H1 (cell line): ENCODE data around the gene ALDH7A1. TPM values are rescaled to one million over a fixed set of nuclear protein-coding genes. Genes with fewer than 3 reads are reported as not detected.

Experiments used
- CREB1 ChIP-seq: IDR thresholded peaks from 2 replicates; pipeline ENCODE4 v1.6.1; 2012; ENCODE audit warnings: inconsistent platforms
- CTBP2 ChIP-seq: IDR thresholded peaks from 2 replicates; pipeline ENCODE4 v1.7.0; 2011; ENCODE audit warnings: borderline replicate concordance, mild to moderate bottlenecking, moderate library complexity, mixed read lengths, low read length; ENCODE audit not compliant: insufficient read depth, insufficient read length
- EZH2 ChIP-seq: fragments of 200-600 bp; sonication (generic); IDR thresholded peaks from 2 replicates; pipeline ENCODE4 v1.7.1; 2012; ENCODE audit warnings: low read depth, mild to moderate bottlenecking, moderate library complexity, low read length, inconsistent platforms; ENCODE audit not compliant: severe bottlenecking
- GABPA ChIP-seq: IDR thresholded peaks from 2 replicates; pipeline ENCODE4 v1.6.1; 2011; ENCODE audit warnings: mild to moderate bottlenecking, low read length, moderate library complexity, borderline replicate concordance; ENCODE audit not compliant: insufficient read depth
- HDAC6 ChIP-seq: IDR thresholded peaks from one replicate; pipeline ENCODE4 v1.7.1; 2012; ENCODE audit warnings: low read depth, mild to moderate bottlenecking, inconsistent platforms, low read length, moderate library complexity
- JUN ChIP-seq: IDR thresholded peaks from 2 replicates; pipeline ENCODE4 v1.6.1; 2011; ENCODE audit warnings: low read depth, mild to moderate bottlenecking, improper control_type of control experiment, low read length
- RXRA ChIP-seq: IDR thresholded peaks from 2 replicates; pipeline ENCODE4 v1.6.1; 2011; ENCODE audit warnings: low read depth, mild to moderate bottlenecking, low read length, moderate library complexity; ENCODE audit not compliant: insufficient read depth
- TCF12 ChIP-seq: IDR thresholded peaks from 2 replicates; pipeline ENCODE4 v1.6.1; 2011; ENCODE audit warnings: low read depth, mild to moderate bottlenecking, low read length
- polyA plus RNA-seq, 7 experiments: library from polyadenylated mRNA; depleted of rRNA in 3 of 7; stranded (reverse) in 5 of 7; unstranded in 2 of 7; fragments of >200 nt in 5 of 7; fragments of 200-250 nt in 2 of 7; gene quantifications; 1 replicate in 5 of 7; 2 replicates in 1 of 7; 4 replicates in 1 of 7; pipeline versions ENCODE4 v1.2.1 to v1.2.3, GENCODE V29; 2011 to 2013; ENCODE audit warnings: missing spikeins in 2 of 7, mixed read lengths in 2 of 7
- total RNA-seq: library from RNA; stranded (reverse); fragmentation: NEBNext Ultra II Directional; extraction: Animal tissue kit (Norgen Biotek cat#: 25700); gene quantifications from 2 replicates; pipeline ENCODE4 v1.2.1, GENCODE V29; 2021

ALDH7A1 gene
- total and polyA plus RNA-seq, 2 of the 8 experiments (the other 6 are each of a cell fraction or from before 2014, with no cell fraction given): 99.6 to 225 TPM

GRCh38 chr5:126488443-126489065 lies 106.5 kb downstream of the ALDH7A1 start (continued):
- TF ChIP-seq JUN (no peak), CREB1 (no peak), HDAC6 (no peak), EZH2 (no peak), GABPA (no peak), TCF12 (no peak), RXRA (no peak), CTBP2 (no peak)
